HepG2 (cell line): Measurements from ENCODE around the gene THY1. TPM values are rescaled to one million over a fixed set of nuclear protein-coding genes. Genes with fewer than 3 reads are reported as not detected.
A peak's percentile ranks its signal among the peaks of the same experiment; 100 is the strongest.

Experiments used
- ATAC-seq: fragments of 200-7000 bp; cut with Tn5 transposase; 3 replicates; pipeline ENCODE4 v1.9.1; 2020; ENCODE audit warnings: mild to moderate bottlenecking, moderate library complexity
- BruUV-seq: library from RNA; stranded (reverse); fragments of 400-500 nt; replicated peaks from 2 replicates; lab custom pipeline; 2021; lab: Mats Ljungman, UMichigan
- CTCF ChIA-PET: fragments of 300-600 bp; formaldehyde crosslinking; extraction: SDS; loops from one replicate; lab custom pipeline; 2021; ENCODE audit warnings: low total read pairs, inconsistent platforms, low intra/inter-chr PET ratio; lab: Yijun Ruan, JAX
- POLR2A ChIA-PET: fragments of 350-600 bp; sonication (Branson Sonifier 250); formaldehyde crosslinking; loops from one replicate; lab custom pipeline; 2020; ENCODE audit warnings: antibody characterized with exemption, inconsistent platforms; lab: Yijun Ruan, JAX
- DNase-seq: peaks from one replicate; pipeline ENCODE4 v3.0.0-alpha.2; 2015; ENCODE audit warnings: low spot score
- FAIRE-seq: peaks from 3 replicates; lab custom pipeline; 2011; peaks lifted over from hg19 to GRCh38; lab: Jason Lieb, UNC
- H2AFZ ChIP-seq: one replicate; pipeline ENCODE4 v1.6.1; 2011; ENCODE audit warnings: low read length, inconsistent platforms
- H3K27ac ChIP-seq: fragments of 300-600 bp; 3 replicates; pipeline ENCODE4 v1.8.0; 2011; ENCODE audit warnings: mixed run types, mild to moderate bottlenecking, mixed read lengths, low read length, inconsistent platforms; ENCODE audit not compliant: insufficient read depth; ENCODE audit errors: extremely low read length
- H3K27me3 ChIP-seq, 2 experiments: fragments of 200-600 bp in 1 of 2; 2 replicates in 1 of 2; 3 replicates in 1 of 2; pipeline versions ENCODE4 v1.6.0 to v1.8.0; 2011; ENCODE audit warnings: low read length in 2 of 2, mild to moderate bottlenecking in 2 of 2, moderate library complexity in 2 of 2, inconsistent platforms in 1 of 2; ENCODE audit not compliant: insufficient read depth in 2 of 2, control insufficient read depth in 1 of 2
- H3K36me3 ChIP-seq, 2 experiments: fragments of 200-600 bp in 1 of 2; replicated peaks in 1 of 2; 2 replicates in 1 of 2; 3 replicates in 1 of 2; pipeline versions ENCODE4 v1.5.1 to v1.8.0; 2011; ENCODE audit warnings: low read length in 2 of 2, inconsistent platforms in 1 of 2; ENCODE audit not compliant: insufficient read depth in 2 of 2, control insufficient read depth in 1 of 2
- H3K4me1 ChIP-seq: 2 replicates; pipeline ENCODE4 v1.5.1; 2012; ENCODE audit warnings: low read length, inconsistent platforms; ENCODE audit not compliant: insufficient read depth
- H3K4me2 ChIP-seq: 2 replicates; pipeline ENCODE4 v1.6.0; 2011; ENCODE audit warnings: low read depth, low read length, inconsistent platforms
- H3K4me3 ChIP-seq, 3 experiments: fragments of 200-600 bp in 1 of 3; sonication (generic), shearing (Covaris generic) in 1 of 3; replicated peaks in 1 of 3; 2 replicates each; pipeline ENCODE4 v1.5.1; 2011 to 2016; ENCODE audit warnings: low read length in 3 of 3, inconsistent platforms in 2 of 3, low read depth in 2 of 3, mild to moderate bottlenecking in 2 of 3, control low read depth in 1 of 3, mixed read lengths in 1 of 3; ENCODE audit not compliant: insufficient read depth in 1 of 3
- H3K79me2 ChIP-seq: one replicate; pipeline ENCODE4 v1.6.1; 2011; ENCODE audit warnings: low read length, inconsistent platforms; ENCODE audit not compliant: insufficient read depth
- H3K9ac ChIP-seq: 2 replicates; pipeline ENCODE4 v1.6.0; 2011; ENCODE audit warnings: mild to moderate bottlenecking, low read depth, low read length, inconsistent platforms; ENCODE audit not compliant: insufficient read depth
- H3K9me3 ChIP-seq: 2 replicates; pipeline ENCODE4 v1.5.1; 2012; ENCODE audit warnings: mild to moderate bottlenecking, low read length
- H4K20me1 ChIP-seq: 2 replicates; pipeline ENCODE4 v1.6.0; 2011; ENCODE audit warnings: inconsistent platforms, mild to moderate bottlenecking, low read length, moderate library complexity; ENCODE audit not compliant: insufficient read depth
- AGO2 ChIP-seq: fragments of 200-400 bp; formaldehyde crosslinking; optimal IDR thresholded peaks from 2 replicates; pipeline ENCODE3; 2017; ENCODE audit warnings: mild to moderate bottlenecking, low read depth, low read length, moderate library complexity
- EP300 ChIP-seq, 3 experiments: sonication (generic) in 1 of 3; formaldehyde crosslinking in 1 of 3; IDR thresholded peaks; 2 replicates each; pipeline versions ENCODE4 v1.5.1 to v1.6.1; 2011 to 2020; ENCODE audit warnings: low read depth in 2 of 3, low read length in 2 of 3, borderline replicate concordance in 1 of 3, improper control_type of control experiment in 1 of 3, mild to moderate bottlenecking in 1 of 3, missing genetic modification reagents in 1 of 3, moderate library complexity in 1 of 3
- HNF1B ChIP-seq: sonication (generic); formaldehyde crosslinking; IDR thresholded peaks from 2 replicates; pipeline ENCODE4 v1.5.1; 2020; ENCODE audit warnings: mild to moderate bottlenecking, moderate library complexity, missing genetic modification reagents
- KDM6A ChIP-seq: IDR thresholded peaks from 2 replicates; pipeline ENCODE4 v1.6.1; 2016; ENCODE audit warnings: low read depth
- RAD21 ChIP-seq: fragments of 450-650 bp; formaldehyde crosslinking; IDR thresholded peaks from 2 replicates; pipeline ENCODE4 v1.5.0; 2020; ENCODE audit warnings: mild to moderate bottlenecking
- RBM39 ChIP-seq: fragments of 200-400 bp; formaldehyde crosslinking; IDR thresholded peaks from one replicate; pipeline ENCODE4 v1.6.1; 2018; ENCODE audit warnings: antibody characterized with exemption, mild to moderate bottlenecking, low read depth, low read length; ENCODE audit not compliant: poor library complexity, severe bottlenecking
- RFXANK ChIP-seq: IDR thresholded peaks from 2 replicates; pipeline ENCODE4 v1.6.1; 2016
- SRSF4 ChIP-seq: fragments of 200-400 bp; formaldehyde crosslinking; IDR thresholded peaks from one replicate; pipeline ENCODE4 v1.6.1; 2018; ENCODE audit warnings: mild to moderate bottlenecking, low read depth, low read length, moderate library complexity; ENCODE audit not compliant: poor library complexity, severe bottlenecking
- UBTF ChIP-seq: sonication (generic); formaldehyde crosslinking; IDR thresholded peaks from 2 replicates; pipeline ENCODE4 v1.4.0; 2020; ENCODE audit warnings: mild to moderate bottlenecking, missing genetic modification reagents
- ZC3H13 ChIP-seq: sonication (generic); formaldehyde crosslinking; IDR thresholded peaks from 2 replicates; pipeline ENCODE4 v1.8.1; 2023; ENCODE audit warnings: mild to moderate bottlenecking, missing genetic modification reagents, moderate library complexity
- ZNF18 ChIP-seq: sonication (generic); formaldehyde crosslinking; IDR thresholded peaks from 2 replicates; pipeline ENCODE4 v1.8.0; 2022; ENCODE audit warnings: mild to moderate bottlenecking, missing genetic modification reagents; ENCODE audit not compliant: insufficient replicate concordance
- ZNF280B ChIP-seq: sonication (generic); formaldehyde crosslinking; IDR thresholded peaks from 2 replicates; pipeline ENCODE4 v1.5.0; 2020; ENCODE audit warnings: missing genetic modification reagents, mild to moderate bottlenecking, borderline replicate concordance
- WGBS: methylation state at CpG from one replicate; pipeline ENCODE4 v1.1.6; 2017; ENCODE audit warnings: low lambda C conversion rate; 5-methylcytosine and 5-hydroxymethylcytosine counted together
- in situ Hi-C: cut with HindIII; loops from 2 replicates; pipeline ENCODE4 v1.10.0; 2017; ENCODE audit warnings: low pct_unique_long_range_greater_than_20kb; ENCODE audit not compliant: extremely low pct_ligation_motif_present
- intact Hi-C: fragments of 100-400 bp; cut with micrococcal nuclease; formaldehyde crosslinking; loops from one replicate; pipeline ENCODE4 v1.10.0; 2022; ENCODE audit not compliant: unreplicated experiment
- polyA plus RNA-seq, 8 experiments: library from polyadenylated mRNA; depleted of rRNA in 3 of 8; stranded (reverse) in 7 of 8; unstranded in 1 of 8; fragments of >200 nt; fragmentation: Illumina TruSeq in 4 of 8; extraction: Trizol in 4 of 8; gene quantifications; 2 replicates each; pipeline versions ENCODE4 v1.2.1 to v1.2.3, GENCODE V29; 2011 to 2016; ENCODE audit warnings: low read depth in 4 of 8, missing spikeins in 1 of 8, mixed read lengths in 1 of 8; ENCODE audit not compliant: insufficient read depth in 1 of 8
- total RNA-seq, 5 experiments: library from RNA; depleted of rRNA; stranded (reverse); fragments of >200 nt; fragmentation: Illumina TruSeq; extraction: Trizol; gene quantifications; 2 replicates each; pipeline ENCODE4 v1.2.3, GENCODE V29; 2016; ENCODE audit warnings: low read depth in 1 of 5

Gene THY1
- total and polyA plus RNA-seq, 2 of the 13 experiments (the other 11 are each of a cell fraction or from before 2014, with no cell fraction given): not detected

- H3K9me3 ChIP-seq: no peaks in the 10 kb centered on the region
- intact Hi-C loops: no loop called here
- TF ChIP-seq KDM6A (CRISPR knock-in tag): no peak
- no peak for TF ChIP-seq RFXANK (CRISPR knock-in tag)
- no peak for TF ChIP-seq RAD21 (CRISPR knock-in tag)
- no peak for TF ChIP-seq ZNF280B
- no peak for TF ChIP-seq SRSF4
- TF ChIP-seq ZNF18 (CRISPR knock-in tag): no peak
- TF ChIP-seq RBM39: peak; percentile 16
- no peak for TF ChIP-seq UBTF
- no peak for TF ChIP-seq EP300 (IDR thresholded peaks at IDR 0.05; ENCODE audit: low read depth in 2 of 2, low read length in 2 of 2)
- TF ChIP-seq EP300 (CRISPR knock-in tag; IDR thresholded peaks at IDR 0.05; ENCODE audit: borderline replicate concordance): no peak
- 0 out of 2 replicates have a peak, but pooled peaks have one; percentile 15 for TF ChIP-seq HNF1B (CRISPR knock-in tag)
- TF ChIP-seq ZC3H13 (CRISPR knock-in tag): no peak
- TF ChIP-seq AGO2: peak; percentile 76
- TF ChIP-seq, all 625 proteins: peak for 3
- 95% methylated on average over 17 of the region's 26 CpGs for WGBS
- no peak for FAIRE-seq
- peaks cover 30% of the 10 kb centered on the region for H3K79me2 ChIP-seq
- no peaks in the 10 kb centered on the region for H4K20me1 ChIP-seq
- BruUV-seq: no TSS peak
- in situ Hi-C loops: loop anchor here (5.0 kb wide), 1 partner anchor 35 kb away; no protein-coding TSS in a partner anchor
- H2AFZ ChIP-seq: no peak overlapping the region
- ATAC-seq: no peak
- no peaks in the 10 kb centered on the region for H3K27me3 ChIP-seq
- no peak for DNase-seq
- peaks cover 100% of the 10 kb centered on the region for H3K4me1 ChIP-seq
- POLR2A ChIA-PET: interaction anchor here (0.9 to 2.6 kb wide), 3 partner anchors 8 to 204 kb away, joined by 3 to 25 read pairs (median 12); partner anchors contain the start of genes NLRX1 and USP2
- H3K9ac ChIP-seq: no peak overlapping the region
- no peaks in the 10 kb centered on the region for H3K36me3 ChIP-seq
- peak overlapping the region in 1 of 3 experiments; percentile 41; a peak in 1 of 6 replicates for H3K4me3 ChIP-seq
- peak overlapping the region; percentile 28 for H3K4me2 ChIP-seq
- no peak overlapping the region for H3K27ac ChIP-seq
- CTCF ChIA-PET: no interaction called here
Measured at GRCh38 chr11:119372260-119373058, 50.5 kb downstream of the THY1 start.
